Ovary (tissue), 9 donors: ENCODE data around the gene ITPRIPL2. TPM values are rescaled to one million over a fixed set of nuclear protein-coding genes. Genes with fewer than 3 reads are reported as not detected.

Source experiments
- DNase-seq, 5 donors: peaks; one replicate each; pipeline ENCODE4 v3.0.0-alpha.2; 2019 to 2020
- H3K27ac ChIP-seq, 2 donors: fragments of 200-600 bp; one replicate each; pipeline versions ENCODE4 v1.5.1 to v1.8.0; 2019 to 2022
- H3K27me3 ChIP-seq: fragments of 200-600 bp; one replicate; pipeline ENCODE4 v1.8.0; 2022
- H3K36me3 ChIP-seq: fragments of 200-600 bp; sonication (generic); one replicate; pipeline ENCODE4 v1.5.1; 2019
- H3K4me1 ChIP-seq: one replicate; pipeline ENCODE4 v1.8.1; 2013; ENCODE audit warnings: mild to moderate bottlenecking, moderate library complexity; ENCODE audit not compliant: insufficient read depth
- H3K4me3 ChIP-seq: fragments of 200-600 bp; sonication (generic); one replicate; pipeline ENCODE4 v1.5.1; 2017
- H3K9me3 ChIP-seq, 2 donors: fragments of 200-600 bp in 1 of 2; sonication (generic) in 1 of 2; one replicate each; pipeline versions ENCODE4 v1.5.1 to v1.8.1; 2013 to 2019; ENCODE audit warnings: mild to moderate bottlenecking in 1 of 2, moderate library complexity in 1 of 2
- CTCF ChIP-seq, 3 donors: fragments of 450-650 bp in 2 of 3; fragments of 200-600 bp in 1 of 3; IDR thresholded peaks; one replicate each; pipeline versions ENCODE4 v1.5.1 to v1.8.0; 2016 to 2022; ENCODE audit warnings: antibody characterized with exemption in 3 of 3, mild to moderate bottlenecking in 1 of 3
- EP300 ChIP-seq: sonication (generic); formaldehyde crosslinking; IDR thresholded peaks from one replicate; pipeline ENCODE4 v1.6.1; 2017; ENCODE audit warnings: antibody characterized with exemption
- POLR2A ChIP-seq: fragments of 450-650 bp; IDR thresholded peaks from one replicate; pipeline ENCODE4 v1.6.1; 2017; ENCODE audit warnings: antibody characterized with exemption, mild to moderate bottlenecking, moderate library complexity
- WGBS, 3 donors: extraction: QIAGEN DNeasy Blood & Tissue Kit in 1 of 3; methylation state at CpG; one replicate each; pipeline versions ENCODE4 v1.1.5 to v1.1.7; 2013 to 2017; 5-methylcytosine and 5-hydroxymethylcytosine counted together
- intact Hi-C, 4 donors: fragments of 100-400 bp; cut with DNase I; formaldehyde crosslinking; loops; one replicate each; pipeline versions ENCODE4 v1.11.0 to v1.15.1; 2022 to 2023
- polyA plus RNA-seq, 2 donors: library from polyadenylated mRNA; stranded (reverse); fragments of 200-250 nt in 1 of 2; fragments of 350-450 nt in 1 of 2; fragmentation: Illumina TruSeq in 1 of 2; extraction: RNeasy Lipid Tissue Mini Kit (QIAGEN cat#74804) in 1 of 2; gene quantifications; one replicate each; pipeline ENCODE4 v1.2.3, GENCODE V29; 2013 to 2014
- total RNA-seq, 7 donors: library from RNA; depleted of rRNA in 2 of 7; stranded (reverse); fragments of >200 nt in 2 of 7; fragmentation: NEBNext Ultra II Directional in 3 of 7; extraction: Animal tissue kit (Norgen Biotek cat#: 25700) in 3 of 7; gene quantifications; one replicate each; pipeline versions ENCODE4 v1.1.0 to v1.2.4, GENCODE V29; 2016 to 2023
- donor health status: DM: no; HTN: no; CAD: no; lungs with moderate emphysema.
- donor health status: DM: no; HTN: no; CAD: no.
- donor health status: Bipolar disorder and iron deficiency.
- donor health status: DM: yes; HTN: yes; CAD: no.
- donor health status: DM: no; HTN: no; CAD: no.
- donor health status: DM: yes; HTN: yes; CAD: no.

ITPRIPL2 gene
- total and polyA plus RNA-seq, 9 donors: 11.4 to 58.5 (median 42.3) TPM

DNA sequence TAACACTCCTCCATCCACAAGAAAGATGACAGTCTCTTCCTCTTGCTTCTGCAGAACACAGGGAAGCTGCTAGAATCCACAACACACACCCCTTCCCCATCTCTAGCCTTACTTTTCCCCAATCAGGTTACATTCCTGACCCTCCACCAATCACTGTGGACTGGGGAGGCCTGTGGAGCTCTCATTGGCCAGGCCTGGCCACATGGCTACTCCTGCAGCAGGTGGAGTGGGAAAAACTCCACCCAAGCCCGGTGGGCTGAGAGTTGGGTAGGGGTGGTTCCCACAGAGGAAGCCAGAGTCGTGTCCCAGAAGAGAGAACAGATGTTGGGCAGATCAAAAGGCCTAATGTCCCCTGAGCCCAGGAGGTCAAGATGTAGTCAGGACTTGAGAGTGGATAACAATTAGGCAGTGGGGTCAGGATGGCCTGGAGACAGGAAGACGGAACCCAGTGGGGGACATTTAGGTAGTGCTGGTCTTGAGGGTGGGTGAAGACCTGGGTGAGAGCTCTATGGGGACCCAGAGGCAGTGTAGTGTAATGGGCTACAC is 24.3 kb upstream of the ITPRIPL2 start:
- H3K9me3 ChIP-seq: no peaks in the 10 kb centered on the region
- no peaks in the 10 kb centered on the region for H3K27me3 ChIP-seq
- H3K36me3 ChIP-seq: no peaks in the 10 kb centered on the region
- 72 to 86% (median 83%) methylated on average over 3 of the region's 3 CpGs for WGBS, 3 donors
- TF ChIP-seq CTCF (IDR thresholded peaks at IDR 0.05): no peak
- TF ChIP-seq EP300: no peak
- no peak for TF ChIP-seq POLR2A
- DNase-seq: no peak
- H3K4me3 ChIP-seq: no peak overlapping the region
- no peaks in the 10 kb centered on the region for H3K4me1 ChIP-seq
- no peak overlapping the region for H3K27ac ChIP-seq
- intact Hi-C loops: loop anchor here (5.0 to 10.0 kb wide), 4 partner anchors 283 to 415 kb away; no protein-coding TSS in a partner anchor

- H3K27me3 ChIP-seq: no peaks in the 10 kb centered on the region
- intact Hi-C loops: loop anchor here in 1 of 4 donors (5.0 kb wide), 1 partner anchor 81 kb away; no protein-coding TSS in a partner anchor
- TF ChIP-seq CTCF (IDR thresholded peaks at IDR 0.05) (no peak), POLR2A (no peak), EP300 (no peak)
- 91 to 96% (median 92%) methylated on average over 6 of the region's 6 CpGs for WGBS, 3 donors
- H3K9me3 ChIP-seq: no peaks in the 10 kb centered on the region
- no peak overlapping the region for H3K4me3 ChIP-seq
- H3K36me3 ChIP-seq: no peaks in the 10 kb centered on the region
- no peaks in the 10 kb centered on the region for H3K4me1 ChIP-seq
- DNase-seq: no peak
- no peak overlapping the region for H3K27ac ChIP-seq
These were observed 22.8 kb upstream of the ITPRIPL2 start for GRCh38 chr16:19090916-19091315.

- WGBS, 3 donors: 52 to 63% (median 62%) methylated on average over 2 of the region's 2 CpGs
- no peak for TF ChIP-seq EP300
- no peak for TF ChIP-seq POLR2A
- no peak for TF ChIP-seq CTCF (IDR thresholded peaks at IDR 0.05)
- Histone ChIP-seq H3K4me3 (no peak overlapping the region), H3K4me1 (no peaks in the 10 kb centered on the region), H3K9me3 (no peaks in the 10 kb centered on the region), H3K27me3 (no peaks in the 10 kb centered on the region), H3K27ac (no peak overlapping the region), H3K36me3 (no peaks in the 10 kb centered on the region)
- no peak for DNase-seq
- intact Hi-C loops: loop anchor here in 1 of 4 donors (5.0 kb wide), 1 partner anchor 79 kb away; no protein-coding TSS in a partner anchor
These were observed 20.9 kb upstream of the ITPRIPL2 start for GRCh38 chr16:19092653-19093410.

DNA sequence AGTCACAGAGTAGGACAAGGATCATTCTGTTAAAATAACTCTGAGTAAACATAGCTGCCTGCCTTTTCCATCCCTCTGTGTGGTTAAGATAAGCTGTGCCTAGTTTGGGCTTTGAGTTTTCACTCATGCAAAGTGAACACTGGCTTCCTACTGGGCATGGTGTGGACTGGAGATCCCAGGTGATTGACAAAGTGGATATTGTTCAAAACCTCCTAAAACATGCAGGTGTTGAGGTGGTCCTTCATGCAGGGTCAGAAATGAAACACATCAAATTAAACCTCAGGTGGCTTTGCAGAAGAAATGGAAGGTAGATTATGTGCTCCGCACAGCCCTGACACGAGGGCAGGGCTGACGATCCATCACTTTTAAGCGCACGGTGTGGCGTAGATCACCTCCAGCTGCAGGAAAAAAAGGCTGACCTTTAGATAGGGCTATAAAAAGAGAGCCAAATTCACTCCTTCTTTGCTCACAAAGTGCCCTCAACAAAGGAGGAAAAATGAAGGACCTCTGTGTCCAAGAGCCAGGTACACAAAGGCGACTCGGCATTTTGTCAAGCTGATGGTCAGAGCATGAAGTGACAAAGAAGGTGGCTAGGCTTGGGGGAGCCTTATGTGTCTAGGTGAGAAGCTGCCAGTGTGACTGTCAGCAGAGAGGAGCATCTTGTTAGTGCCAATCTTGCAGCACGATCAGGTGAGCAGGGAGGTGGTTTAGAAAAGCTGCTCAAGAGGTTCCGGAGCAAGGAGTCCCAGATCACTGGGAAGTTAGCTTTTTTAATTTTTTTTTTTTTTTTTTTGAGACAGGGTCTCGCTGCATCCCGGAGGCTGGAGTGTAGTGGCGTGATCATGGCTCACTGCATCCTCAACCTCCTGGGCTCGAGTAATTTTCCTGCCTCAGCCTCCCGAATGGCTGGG is 19.9 kb upstream of the ITPRIPL2 start:
- TF ChIP-seq EP300 (no peak), CTCF (IDR thresholded peaks at IDR 0.05) (no peak), POLR2A (no peak)
- intact Hi-C loops: loop anchor here in 1 of 4 donors (5.0 kb wide), 1 partner anchor 78 kb away; no protein-coding TSS in a partner anchor
- Histone ChIP-seq H3K36me3 (no peaks in the 10 kb centered on the region), H3K9me3 (no peaks in the 10 kb centered on the region), H3K4me1 (no peaks in the 10 kb centered on the region), H3K27me3 (no peaks in the 10 kb centered on the region), H3K27ac (no peak overlapping the region), H3K4me3 (no peak overlapping the region)
- no peak for DNase-seq
- 70 to 73% (median 72%) methylated on average over 15 of the region's 15 CpGs for WGBS, 3 donors
